T-cell (primary cell): ENCODE results near the gene BDNF. TPM values are rescaled to one million over a fixed set of nuclear protein-coding genes. Genes with fewer than 3 reads are reported as not detected.

ENCODE experiments used
- ATAC-seq, 4 experiments: fragments of 200-7000 bp in 3 of 4; fragments of 150-1000 bp in 1 of 4; cut with Tn5 transposase; replicated peaks in 1 of 4; 1 replicate in 3 of 4; 2 replicates in 1 of 4; pipeline ENCODE4 v1.10.0; 2021; ENCODE audit warnings: moderate library complexity in 3 of 4, mild to moderate bottlenecking in 2 of 4, moderate number of reproducible peaks in 1 of 4
- CTCF ChIA-PET, 2 donors: fragments of 300-600 bp; sonication (Branson Sonifier 250); formaldehyde crosslinking; loops; one replicate each; lab custom pipeline; 2022; ENCODE audit warnings: antibody characterized with exemption in 2 of 2; lab: Charles Lee
- POLR2A ChIA-PET, 2 donors: fragments of 300-600 bp; sonication (Branson Sonifier 250); formaldehyde crosslinking; loops; one replicate each; lab custom pipeline; 2022; ENCODE audit warnings: antibody characterized with exemption in 2 of 2; lab: Charles Lee
- DNase-seq, 35 experiments: peaks; one replicate each; pipeline versions ENCODE4 v3.0.0 to v3.0.0-alpha.2; 2013 to 2023
- H3K27ac ChIP-seq: one replicate; pipeline ENCODE4 v1.5.1; 2013; ENCODE audit warnings: low read length
- H3K27me3 ChIP-seq, 2 experiments: replicated peaks in 1 of 2; 1 replicate in 1 of 2; 2 replicates in 1 of 2; pipeline versions ENCODE4 v1.6.1 to v1.7.0; 2013; ENCODE audit warnings: low read length in 1 of 2, mixed read lengths in 1 of 2; ENCODE audit not compliant: control insufficient read depth in 2 of 2, insufficient read depth in 2 of 2; ENCODE audit errors: extremely low read depth in 1 of 2
- H3K36me3 ChIP-seq, 2 donors: 1 replicate in 1 of 2; 2 replicates in 1 of 2; pipeline versions ENCODE4 v1.6.1 to v1.7.0; 2013; ENCODE audit warnings: low read length in 1 of 2; ENCODE audit not compliant: control insufficient read depth in 2 of 2, insufficient read depth in 1 of 2; ENCODE audit errors: extremely low read depth in 1 of 2
- H3K4me1 ChIP-seq, 2 experiments: 1 replicate in 1 of 2; 2 replicates in 1 of 2; pipeline versions ENCODE4 v1.6.1 to v1.7.0; 2013; ENCODE audit warnings: low read length in 2 of 2, mixed read lengths in 1 of 2; ENCODE audit not compliant: insufficient read depth in 2 of 2, control insufficient read depth in 1 of 2; ENCODE audit errors: extremely low read depth in 1 of 2
- H3K4me3 ChIP-seq, 2 donors: 1 replicate in 1 of 2; 2 replicates in 1 of 2; pipeline versions ENCODE4 v1.5.1 to v1.7.0; 2013; ENCODE audit warnings: mild to moderate bottlenecking in 2 of 2, low read length in 1 of 2, moderate library complexity in 1 of 2; ENCODE audit not compliant: control insufficient read depth in 1 of 2; ENCODE audit errors: extremely low read depth in 1 of 2
- H3K9me3 ChIP-seq: 2 replicates; pipeline ENCODE4 v1.7.0; 2013
- H3K27ac Mint-ChIP-seq, 2 donors: one replicate each; pipeline ENCODE4 v1.8.0; 2020 to 2021; ENCODE audit warnings: mild to moderate bottlenecking in 2 of 2, mixed read lengths in 2 of 2
- H3K27me3 Mint-ChIP-seq, 2 donors: one replicate each; pipeline ENCODE4 v1.8.0; 2021 to 2022; ENCODE audit warnings: mixed read lengths in 2 of 2
- H3K36me3 Mint-ChIP-seq: one replicate; pipeline ENCODE4 v1.8.0; 2021; ENCODE audit warnings: mixed read lengths
- H3K4me1 Mint-ChIP-seq, 3 donors: one replicate each; pipeline ENCODE4 v1.8.0; 2020 to 2022; ENCODE audit warnings: mixed read lengths in 3 of 3, mild to moderate bottlenecking in 1 of 3
- H3K4me3 Mint-ChIP-seq, 3 donors: one replicate each; pipeline ENCODE4 v1.8.0; 2020 to 2022; ENCODE audit warnings: mild to moderate bottlenecking in 3 of 3, mixed read lengths in 3 of 3, moderate library complexity in 3 of 3
- H3K9me3 Mint-ChIP-seq, 3 donors: one replicate each; pipeline ENCODE4 v1.8.0; 2020 to 2022; ENCODE audit warnings: mixed read lengths in 3 of 3
- WGBS: methylation state at CpG from one replicate; pipeline ENCODE4 v1.1.5; 2013; ENCODE audit warnings: missing lambda C conversion rate; ENCODE audit not compliant: insufficient coverage; 5-methylcytosine and 5-hydroxymethylcytosine counted together
- total RNA-seq, 35 experiments: library from RNA in 6 of 35; stranded (reverse) in 6 of 35; fragments of 120-200 nt in 1 of 35; gene quantifications; one replicate each; pipeline versions ENCODE4 v1.2.1 to v1.2.4 and lab custom pipeline; 2013 to 2026

BDNF gene
- total RNA-seq, 5 donors from 2014 or later (not counting 1 experiment from before 2014, with no cell fraction given) = 0.09 TPM; not detected in 4

GRCh38 chr11:27722953-27723344 is 22.7 kb upstream of the BDNF start:
- H3K9me3 ChIP-seq = peaks cover 2% of the 10 kb centered on the region
- POLR2A ChIA-PET = no interaction called here
- H3K4me3 ChIP-seq = no peak overlapping the region
- Mint-ChIP-seq H3K4me1 (peaks cover 6 to 12% (median 9%) of the 10 kb centered on the region in 3 donors), H3K27me3 (peaks cover 60 to 62% of the 10 kb centered on the region in 2 donors), H3K9me3 (peaks cover 6 to 18% (median 11%) of the 10 kb centered on the region in 3 donors), H3K4me3 (no peak overlapping the region), H3K27ac (no peak overlapping the region), H3K36me3 (no peaks in the 10 kb centered on the region)
- CTCF ChIA-PET = no interaction called here
- ATAC-seq (no peak), DNase-seq (no peak)
- peaks cover 0 to 5% of the 10 kb centered on the region in 2 experiments for H3K4me1 ChIP-seq
- H3K36me3 ChIP-seq = no peaks in the 10 kb centered on the region
- H3K27ac ChIP-seq = no peak overlapping the region
- WGBS = 5% methylated on average over 15 of the region's 18 CpGs
- H3K27me3 ChIP-seq = peaks cover 29 to 48% of the 10 kb centered on the region in 2 experiments

- peaks cover 0 to 5% of the 10 kb centered on the region in 2 experiments for H3K4me1 ChIP-seq
- POLR2A ChIA-PET = no interaction called here
- 3% methylated on average over 38 of the region's 60 CpGs for WGBS
- no peak overlapping the region for H3K27ac ChIP-seq
- H3K9me3 Mint-ChIP-seq = peaks cover 6 to 18% (median 11%) of the 10 kb centered on the region in 3 donors
- H3K36me3 Mint-ChIP-seq = no peaks in the 10 kb centered on the region
- no peaks in the 10 kb centered on the region for H3K36me3 ChIP-seq
- peak overlapping the region in 1 of 3 donors; percentile 15 for H3K4me3 Mint-ChIP-seq
- CTCF ChIA-PET = no interaction called here
- H3K27me3 ChIP-seq = peaks cover 34 to 49% of the 10 kb centered on the region in 2 experiments
- H3K27ac Mint-ChIP-seq = no peak overlapping the region
- H3K4me1 Mint-ChIP-seq = peaks cover 6 to 12% (median 9%) of the 10 kb centered on the region in 3 donors
- peaks cover 66 to 68% of the 10 kb centered on the region in 2 donors for H3K27me3 Mint-ChIP-seq
- DNase-seq = no peak
- no peak overlapping the region for H3K4me3 ChIP-seq
- ATAC-seq = no peak
- peaks cover 2% of the 10 kb centered on the region for H3K9me3 ChIP-seq
These were observed 22.1 kb upstream of the BDNF start for GRCh38 chr11:27722117-27722952.

- Histone ChIP-seq H3K4me3 (no peak overlapping the region), H3K27ac (no peak overlapping the region), H3K36me3 (no peaks in the 10 kb centered on the region), H3K27me3 (peaks cover 34 to 49% of the 10 kb centered on the region in 2 experiments), H3K4me1 (peaks cover 0 to 5% of the 10 kb centered on the region in 2 experiments), H3K9me3 (peaks cover 2% of the 10 kb centered on the region)
- Mint-ChIP-seq H3K4me3 (no peak overlapping the region), H3K36me3 (no peaks in the 10 kb centered on the region), H3K9me3 (peaks cover 6 to 18% (median 11%) of the 10 kb centered on the region in 3 donors), H3K27ac (no peak overlapping the region), H3K27me3 (peaks cover 63 to 72% of the 10 kb centered on the region in 2 donors), H3K4me1 (peaks cover 6 to 12% (median 9%) of the 10 kb centered on the region in 3 donors)
- no peak for DNase-seq
- no peak for ATAC-seq
- 13% methylated on average over 20 of the region's 37 CpGs for WGBS
- CTCF ChIA-PET = no interaction called here
- POLR2A ChIA-PET = no interaction called here
These were observed 21.2 kb upstream of the BDNF start for GRCh38 chr11:27721264-27722116.

- no peak for ATAC-seq
These were observed 20.1 kb upstream of the BDNF start for GRCh38 chr11:27720277-27720830.

GRCh38 chr11:27719546-27719925 is 19.3 kb upstream of the BDNF start:
- 15% methylated on average over 6 of the region's 16 CpGs for WGBS
- Histone ChIP-seq H3K4me3 (no peak overlapping the region), H3K4me1 (peaks cover 0 to 5% of the 10 kb centered on the region in 2 experiments), H3K27me3 (peaks cover 31 to 49% of the 10 kb centered on the region in 2 experiments), H3K27ac (no peak overlapping the region), H3K9me3 (peaks cover 2% of the 10 kb centered on the region), H3K36me3 (no peaks in the 10 kb centered on the region)
- POLR2A ChIA-PET = interaction anchor here in 1 of 2 donors (0.6 kb wide), 1 partner anchor 16 kb away, joined by 3 read pairs; no protein-coding TSS in a partner anchor
- Mint-ChIP-seq H3K27me3 (peaks cover 66 to 70% of the 10 kb centered on the region in 2 donors), H3K27ac (no peak overlapping the region), H3K4me3 (no peak overlapping the region), H3K36me3 (no peaks in the 10 kb centered on the region), H3K4me1 (peaks cover 6 to 12% (median 9%) of the 10 kb centered on the region in 3 donors), H3K9me3 (peaks cover 6 to 14% (median 11%) of the 10 kb centered on the region in 3 donors)
- no peak for ATAC-seq
- CTCF ChIA-PET = no interaction called here
- DNase-seq = no peak

More at GRCh38 chr11:27720277-27720830, 20.1 kb upstream of the BDNF start:
- 19% methylated on average over 18 of the region's 25 CpGs for WGBS
- Histone ChIP-seq H3K9me3 (peaks cover 2% of the 10 kb centered on the region), H3K4me3 (no peak overlapping the region), H3K36me3 (no peaks in the 10 kb centered on the region), H3K4me1 (peaks cover 0 to 5% of the 10 kb centered on the region in 2 experiments), H3K27ac (no peak overlapping the region), H3K27me3 (peaks cover 34 to 49% of the 10 kb centered on the region in 2 experiments)
- Mint-ChIP-seq H3K27me3 (peaks cover 67 to 71% of the 10 kb centered on the region in 2 donors), H3K9me3 (peaks cover 6 to 14% (median 11%) of the 10 kb centered on the region in 3 donors), H3K36me3 (no peaks in the 10 kb centered on the region), H3K4me3 (no peak overlapping the region), H3K27ac (no peak overlapping the region), H3K4me1 (peaks cover 6 to 12% (median 9%) of the 10 kb centered on the region in 3 donors)
- POLR2A ChIA-PET = no interaction called here
- CTCF ChIA-PET = no interaction called here
- DNase-seq = no peak
